Body of pancreas (tissue), 4 donors: ENCODE data around the gene DIRAS1. TPM values are rescaled to one million over a fixed set of nuclear protein-coding genes. Genes with fewer than 3 reads are reported as not detected.

Experiments
- ATAC-seq: fragments of 150-250 bp; one replicate; pipeline ENCODE4 v1.9.1; 2016
- DNase-seq, 4 donors: peaks; one replicate each; pipeline ENCODE4 v3.0.0-alpha.2; 2019
- H3K27ac ChIP-seq, 4 donors: fragments of 200-600 bp; sonication (generic); 1 replicate in 3 of 4; 2 replicates in 1 of 4; pipeline versions ENCODE4 v1.5.1 to v1.6.1; 2016 to 2019; ENCODE audit warnings: mild to moderate bottlenecking in 1 of 4, mixed read lengths in 1 of 4, moderate library complexity in 1 of 4
- H3K27me3 ChIP-seq, 2 donors: fragments of 200-600 bp; sonication (generic); one replicate each; pipeline ENCODE4 v1.6.0; 2016; ENCODE audit warnings: mild to moderate bottlenecking in 1 of 2
- H3K36me3 ChIP-seq, 2 donors: fragments of 200-600 bp; sonication (generic); replicated peaks in 1 of 2; 2 replicates each; pipeline ENCODE4 v1.5.1; 2016; ENCODE audit warnings: low read depth in 2 of 2; ENCODE audit not compliant: insufficient read depth in 1 of 2
- H3K4me1 ChIP-seq: fragments of 200-600 bp; sonication (generic); one replicate; pipeline ENCODE4 v1.6.0; 2016
- H3K4me3 ChIP-seq, 2 donors: fragments of 200-600 bp; sonication (generic); 1 replicate in 1 of 2; 2 replicates in 1 of 2; pipeline ENCODE4 v1.5.1; 2016 to 2019
- H3K9me3 ChIP-seq, 3 donors: fragments of 200-600 bp; sonication (generic); 1 replicate in 2 of 3; 2 replicates in 1 of 3; pipeline ENCODE4 v1.5.1; 2016
- CTCF ChIP-seq, 7 experiments: fragments of 450-650 bp in 4 of 7; fragments of 200-600 bp in 3 of 7; sonication (generic) in 3 of 7; IDR thresholded peaks; one replicate each; pipeline ENCODE4 v1.5.1; 2016 to 2019; ENCODE audit warnings: antibody characterized with exemption in 7 of 7
- POLR2A ChIP-seq, 3 donors: fragments of 450-650 bp; IDR thresholded peaks; one replicate each; pipeline ENCODE4 v1.6.1; 2016; ENCODE audit warnings: antibody characterized with exemption in 3 of 3, mild to moderate bottlenecking in 2 of 3
- WGBS, 2 donors: methylation state at CpG; one replicate each; pipeline ENCODE4 v1.1.5; 2017; 5-methylcytosine and 5-hydroxymethylcytosine counted together
- intact Hi-C: fragments of 100-400 bp; cut with DNase I; formaldehyde crosslinking; loops from one replicate; pipeline ENCODE4 v1.15.1; 2023
- total RNA-seq, 2 donors: library from RNA; depleted of rRNA; stranded (reverse); fragments of >200 nt; gene quantifications; one replicate each; pipeline ENCODE4 v1.1.0, GENCODE V29; 2016

The DIRAS1 gene
- total RNA-seq, 2 donors from 2014 or later = 0.78 to 4.9 TPM

GRCh38 chr19:2733930-2734588, 12.9 kb upstream of the DIRAS1 start:
- TF ChIP-seq POLR2A (IDR thresholded peaks at IDR 0.05) (no peak), CTCF (IDR thresholded peaks at IDR 0.05) (no peak)
- peaks cover 9% of the 10 kb centered on the region for H3K4me1 ChIP-seq
- no peaks in the 10 kb centered on the region for H3K36me3 ChIP-seq
- no peak overlapping the region for H3K4me3 ChIP-seq
- no peaks in the 10 kb centered on the region for H3K9me3 ChIP-seq
- WGBS, 2 donors = 89 to 90% methylated on average over 33 of the region's 35 CpGs
- DNase-seq (no peak), ATAC-seq (no peak)
- H3K27ac ChIP-seq = no peak overlapping the region
- intact Hi-C loops = no loop called here
- H3K27me3 ChIP-seq = no peaks in the 10 kb centered on the region

DNA sequence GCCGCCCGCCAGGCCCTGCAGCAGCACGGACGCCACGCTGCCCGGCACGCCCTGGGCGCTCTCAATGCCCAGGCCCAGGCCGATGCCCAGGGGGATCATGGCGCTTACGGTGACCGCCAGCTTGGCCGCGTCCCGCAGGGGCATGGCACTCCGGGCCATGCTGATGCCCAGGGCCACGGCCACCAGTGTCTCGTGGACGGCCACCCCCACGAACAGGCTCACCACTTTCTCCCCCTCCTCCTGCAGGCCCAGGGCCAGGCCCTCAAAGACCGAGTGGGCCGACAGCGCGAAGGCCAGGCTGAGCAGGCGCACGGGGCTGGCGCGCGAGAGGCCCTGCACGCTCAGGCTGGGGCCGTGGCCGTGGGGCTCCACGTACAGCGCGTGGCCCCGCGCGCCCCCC, 11.7 kb upstream of the DIRAS1 start:
- Histone ChIP-seq H3K36me3 (no peaks in the 10 kb centered on the region), H3K9me3 (no peaks in the 10 kb centered on the region), H3K4me1 (no peaks in the 10 kb centered on the region), H3K27ac (no peak overlapping the region), H3K4me3 (no peak overlapping the region), H3K27me3 (no peaks in the 10 kb centered on the region)
- 94 to 96% methylated on average over 15 to 21 of the region's 38 CpGs for WGBS, 2 donors
- TF ChIP-seq CTCF (IDR thresholded peaks at IDR 0.05) = no peak
- TF ChIP-seq POLR2A (IDR thresholded peaks at IDR 0.05) = no peak
- ATAC-seq (no peak), DNase-seq (no peak)
- intact Hi-C loops = no loop called here

GRCh38 chr19:2732157-2732725, 11.1 kb upstream of the DIRAS1 start:
- H3K4me1 ChIP-seq = no peaks in the 10 kb centered on the region
- H3K4me3 ChIP-seq = no peak overlapping the region
- DNase-seq (no peak), ATAC-seq (no peak)
- H3K9me3 ChIP-seq = no peaks in the 10 kb centered on the region
- H3K27ac ChIP-seq = no peak overlapping the region
- TF ChIP-seq POLR2A (IDR thresholded peaks at IDR 0.05) = no peak
- TF ChIP-seq CTCF (IDR thresholded peaks at IDR 0.05) = no peak
- H3K36me3 ChIP-seq = no peaks in the 10 kb centered on the region
- H3K27me3 ChIP-seq = no peaks in the 10 kb centered on the region
- WGBS, 2 donors = 95% methylated on average over 17 to 33 of the region's 33 CpGs
- intact Hi-C loops = no loop called here

DNA sequence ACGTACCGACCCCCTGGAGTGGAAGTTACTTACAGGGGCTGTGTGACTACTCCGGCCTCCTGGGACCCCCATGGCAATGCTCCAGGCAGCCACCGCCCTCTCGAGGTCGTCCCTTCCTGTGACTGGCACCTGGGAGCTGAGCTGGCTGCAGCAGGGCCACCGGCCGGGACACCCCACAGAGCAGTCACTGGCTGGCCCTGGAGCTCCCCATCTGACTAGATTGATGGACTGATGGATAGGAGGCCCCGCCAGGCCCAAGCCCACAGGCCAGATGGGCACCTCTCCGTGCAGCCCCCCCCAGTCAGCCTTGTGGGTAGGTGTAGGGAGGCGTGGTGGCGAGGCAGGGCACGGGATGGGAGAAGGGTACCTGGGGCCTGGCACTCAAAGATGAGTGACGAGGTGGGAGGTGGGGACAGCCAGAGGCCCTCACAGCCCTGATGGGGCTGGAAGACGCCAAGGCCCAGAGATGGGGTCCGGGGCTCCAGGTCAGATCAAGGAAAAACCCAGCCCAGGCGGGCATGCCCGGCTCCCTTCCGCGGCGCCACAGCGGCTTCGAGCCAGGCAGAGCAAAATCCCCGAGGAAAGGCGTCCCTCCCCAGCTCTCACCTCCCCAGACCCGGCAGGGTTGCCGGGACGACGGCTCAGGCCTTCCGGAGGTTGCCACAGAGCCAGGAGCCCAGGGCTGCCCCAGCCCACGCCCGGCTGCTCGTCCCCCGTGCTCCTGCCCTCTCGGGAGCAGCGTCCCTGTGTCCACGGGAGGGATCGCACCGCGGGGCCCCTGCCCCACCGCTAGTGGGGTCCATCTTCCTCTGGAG, 10.2 kb upstream of the DIRAS1 start:
- DNase-seq = no peak
- 87 to 89% methylated on average over 15 to 41 of the region's 41 CpGs for whole genome bisulfite sequencing, 2 donors

More for the DNA sequence above, 10.2 kb upstream of the DIRAS1 start:
- no peaks in the 10 kb centered on the region for H3K9me3 ChIP-seq
- no peaks in the 10 kb centered on the region for H3K27me3 ChIP-seq
- TF ChIP-seq CTCF (IDR thresholded peaks at IDR 0.05) = no peak
- no peak for TF ChIP-seq POLR2A (IDR thresholded peaks at IDR 0.05)
- no peak overlapping the region for H3K27ac ChIP-seq
- H3K36me3 ChIP-seq = no peaks in the 10 kb centered on the region
- no peaks in the 10 kb centered on the region for H3K4me1 ChIP-seq
- no peak for ATAC-seq
- no peak overlapping the region for H3K4me3 ChIP-seq
- intact Hi-C loops = no loop called here
